ENCODE results near the gene RPEL1.
A peak's percentile ranks its signal among the peaks of the same experiment; 100 is the strongest.
"Not testable (repeated sequence)": the region's sequence is repeated elsewhere in the genome, so short reads cannot be mapped to it uniquely, and the experiment has no call there.

RPEL1 gene

DNA sequence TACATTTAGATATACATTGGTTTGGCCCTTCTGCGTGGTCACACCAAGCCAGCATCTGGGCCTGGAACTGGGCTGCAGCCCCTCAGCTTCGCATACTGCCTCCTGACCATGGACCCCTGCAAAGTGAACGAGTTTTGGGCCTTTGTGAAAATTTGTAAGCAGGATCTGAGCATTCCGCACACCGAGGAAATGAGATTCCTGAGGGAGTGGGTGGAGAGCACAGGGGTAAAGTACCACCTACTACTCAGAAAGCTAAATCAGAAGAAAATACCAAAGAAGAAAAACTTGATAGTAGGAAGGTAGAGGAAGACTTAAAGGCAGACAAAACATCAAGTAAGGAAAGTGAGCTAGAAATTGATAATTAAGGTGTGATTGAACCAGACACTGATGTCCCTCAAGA is 30.1 kb upstream of the RPEL1 start:
- no peak for DNase-seq (ENCODE audit: low read depth in 1 of 2, low spot score in 1 of 2)
- TF ChIP-seq JUND (IDR thresholded peaks at IDR 0.05; ENCODE audit: low read depth): no peak
- in situ Hi-C loops (cut with HindIII; ENCODE audit: low pct_unique_long_range_greater_than_20kb, low sequenced_read_pairs): no loop called here

DNA sequence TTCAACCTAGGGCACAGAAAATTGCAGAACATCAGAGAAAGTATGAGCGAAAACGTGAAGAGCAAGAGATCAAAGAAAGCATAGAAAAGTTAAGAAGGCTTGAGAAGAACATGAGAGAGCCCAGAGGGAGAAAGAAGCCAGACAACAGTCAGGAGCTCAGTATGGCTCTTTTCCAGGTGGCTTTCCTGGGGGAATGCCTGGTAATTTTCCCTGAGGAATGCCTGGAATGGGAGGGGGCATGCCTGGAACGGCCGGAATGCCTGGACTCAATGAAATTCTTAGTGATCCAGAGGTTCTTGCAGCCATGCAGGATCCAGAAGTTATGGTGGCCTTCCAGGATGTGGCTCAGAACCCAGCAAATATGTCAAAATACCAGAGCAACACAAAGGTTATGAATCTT is 29.3 kb upstream of the RPEL1 start:
- in situ Hi-C loops (cut with HindIII; ENCODE audit: low pct_unique_long_range_greater_than_20kb, low sequenced_read_pairs); DNase-seq (ENCODE audit: low read depth in 1 of 2, low spot score in 1 of 2): not testable (repeated sequence)

DNA sequence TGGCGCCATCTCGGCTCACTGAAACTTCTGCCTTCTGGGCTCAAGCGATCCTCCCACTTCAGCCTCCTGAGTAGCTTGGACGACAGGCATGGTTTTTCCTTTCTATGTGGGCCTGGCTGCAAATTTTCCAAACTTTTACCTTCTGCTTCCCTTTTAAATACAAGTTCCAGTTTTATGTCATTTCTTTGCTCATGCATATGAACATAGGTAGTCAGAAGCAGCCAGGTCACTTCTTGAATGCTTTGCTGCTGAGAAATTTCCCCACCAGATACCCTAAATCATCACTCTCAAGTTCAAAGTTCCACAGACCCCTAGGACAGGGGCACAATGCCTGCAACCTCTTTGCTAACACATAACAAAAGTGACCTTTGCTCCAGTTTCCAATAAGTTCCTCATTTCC is 21.6 kb upstream of the RPEL1 start:
- DNase-seq (ENCODE audit: low read depth in 1 of 2, low spot score in 1 of 2): no peak
- in situ Hi-C loops (cut with HindIII; ENCODE audit: low pct_unique_long_range_greater_than_20kb, low sequenced_read_pairs): no loop called here
- TF ChIP-seq JUND (IDR thresholded peaks at IDR 0.05; ENCODE audit: low read depth): no peak

DNA sequence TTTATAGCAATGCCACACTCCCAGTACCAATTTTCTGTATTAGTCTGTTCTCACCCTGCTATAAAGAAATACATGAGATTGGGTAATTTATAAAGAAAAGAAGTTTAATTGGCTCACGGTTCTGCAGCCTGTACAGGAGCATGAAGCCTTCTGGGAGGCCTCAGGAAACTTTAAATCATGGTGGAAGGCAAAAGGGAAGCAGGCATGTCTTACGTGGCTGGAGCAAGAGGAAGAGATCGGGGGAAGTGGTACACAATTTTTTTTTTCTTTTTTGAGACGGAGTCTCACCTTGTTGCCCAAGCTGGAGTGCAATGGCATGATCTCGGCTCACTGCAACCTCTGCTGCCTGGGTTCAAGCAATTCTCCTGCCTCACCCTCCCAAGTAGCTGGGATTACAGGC is 21.0 kb upstream of the RPEL1 start:
- in situ Hi-C loops (cut with HindIII; ENCODE audit: low pct_unique_long_range_greater_than_20kb, low sequenced_read_pairs); DNase-seq (ENCODE audit: low read depth in 1 of 2, low spot score in 1 of 2): not testable (repeated sequence)

DNA sequence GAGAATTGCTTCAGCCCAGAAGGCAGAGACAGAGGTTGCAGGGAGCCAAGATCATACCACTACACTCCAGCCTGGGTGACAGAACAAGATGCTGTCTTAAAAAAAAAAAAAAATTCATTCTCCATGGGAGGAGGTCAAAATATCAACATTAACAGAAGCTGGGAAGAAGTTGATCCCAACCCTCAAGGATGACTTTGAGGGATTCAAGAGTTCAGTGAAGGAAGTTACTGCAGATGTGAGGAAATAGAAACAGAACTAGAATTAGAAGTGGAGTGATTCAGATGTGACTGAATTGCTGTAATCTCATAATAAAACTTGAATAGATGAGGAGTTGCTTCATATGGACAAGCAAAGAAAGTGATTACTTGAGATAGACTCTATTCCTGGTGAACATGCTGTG is 19.7 kb upstream of the RPEL1 start:
- in situ Hi-C loops (cut with HindIII; ENCODE audit: low pct_unique_long_range_greater_than_20kb, low sequenced_read_pairs): no loop called here
- no peak for DNase-seq (ENCODE audit: low read depth in 1 of 2, low spot score in 1 of 2)
- TF ChIP-seq JUND (IDR thresholded peaks at IDR 0.05; ENCODE audit: low read depth): no peak

DNA sequence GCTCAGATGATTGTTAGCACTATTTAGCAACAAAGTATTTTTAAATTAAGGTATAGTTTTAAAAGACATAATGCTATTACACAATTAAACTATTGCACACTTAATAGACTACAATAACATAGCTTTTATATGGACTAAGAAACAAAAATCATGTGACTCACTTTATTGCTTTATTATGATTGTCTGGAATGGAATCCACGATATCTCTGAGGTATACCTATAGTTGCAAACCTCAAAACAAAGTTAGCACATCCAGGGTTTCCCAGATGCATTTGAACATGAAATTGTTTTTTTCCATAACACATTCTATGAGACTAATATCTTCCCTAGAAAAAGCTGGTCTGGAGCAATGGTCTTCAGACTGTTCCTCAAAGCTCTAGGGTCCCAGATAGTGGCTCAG is 18.3 kb upstream of the RPEL1 start:
- no peak for TF ChIP-seq JUND (IDR thresholded peaks at IDR 0.05; ENCODE audit: low read depth)
- no peak for DNase-seq (ENCODE audit: low read depth in 1 of 2, low spot score in 1 of 2)
- in situ Hi-C loops (cut with HindIII; ENCODE audit: low pct_unique_long_range_greater_than_20kb, low sequenced_read_pairs): no loop called here

DNA sequence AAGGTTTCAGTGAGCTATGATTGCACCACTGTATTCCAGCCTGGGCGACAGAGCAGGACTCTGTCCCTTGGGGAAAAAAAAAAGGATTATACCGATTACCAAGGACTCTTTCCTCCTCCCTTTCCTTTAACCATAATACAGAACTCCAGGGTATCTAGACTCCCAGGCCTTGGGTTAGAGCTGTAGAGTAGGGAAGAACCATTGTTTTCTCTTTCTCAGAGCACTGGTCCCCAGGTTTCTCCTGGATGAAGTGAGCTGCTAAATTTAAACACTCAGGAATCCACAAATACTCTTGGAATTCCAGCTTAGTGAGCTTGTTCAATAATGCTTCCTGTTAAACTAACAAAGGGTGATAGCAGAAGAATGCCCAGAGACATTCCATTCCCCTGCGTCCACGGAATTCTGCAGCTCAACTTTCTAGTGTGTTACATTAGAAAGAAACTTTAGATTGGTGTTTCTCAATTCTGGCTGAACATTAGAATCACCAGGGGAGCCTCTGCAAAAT is 14.6 kb upstream of the RPEL1 start:
- in situ Hi-C loops (cut with HindIII; ENCODE audit: low pct_unique_long_range_greater_than_20kb, low sequenced_read_pairs): no loop called here
- DNase-seq (ENCODE audit: low read depth in 1 of 2, low spot score in 1 of 2): peak in 1 of 2 experiments; percentile 79
- no peak for TF ChIP-seq JUND (IDR thresholded peaks at IDR 0.05; ENCODE audit: low read depth)

DNA sequence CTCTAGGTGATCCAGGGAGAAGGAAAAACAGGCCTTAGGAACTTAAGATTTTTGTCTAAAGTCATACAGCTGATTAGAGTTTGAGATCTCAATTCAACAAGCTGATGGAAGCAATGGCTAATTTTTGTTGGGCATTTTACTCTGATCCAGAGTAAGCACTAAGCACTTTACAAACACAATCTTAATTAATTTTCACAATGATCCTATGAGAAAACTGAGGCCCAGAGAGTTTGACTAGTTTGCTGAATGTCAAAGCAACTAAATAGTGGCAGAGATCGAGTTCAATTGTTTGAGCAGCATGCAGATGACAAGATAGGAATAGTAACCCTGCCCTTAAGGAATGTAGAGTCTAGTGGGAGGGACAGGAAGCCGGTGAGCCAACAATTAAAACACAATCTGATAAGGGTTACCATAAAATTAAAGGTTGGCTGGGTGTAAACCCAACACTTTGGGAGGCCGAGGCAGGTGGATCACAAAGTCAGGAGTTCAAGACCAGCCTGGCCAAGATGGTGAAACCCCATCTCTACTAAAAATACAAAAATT is 13.5 kb upstream of the RPEL1 start:
- DNase-seq (ENCODE audit: low read depth in 1 of 2, low spot score in 1 of 2): peak in 1 of 2 experiments; percentile 90
- in situ Hi-C loops (cut with HindIII; ENCODE audit: low pct_unique_long_range_greater_than_20kb, low sequenced_read_pairs): no loop called here
- TF ChIP-seq JUND (IDR thresholded peaks at IDR 0.05; ENCODE audit: low read depth): peak; percentile 82

DNA sequence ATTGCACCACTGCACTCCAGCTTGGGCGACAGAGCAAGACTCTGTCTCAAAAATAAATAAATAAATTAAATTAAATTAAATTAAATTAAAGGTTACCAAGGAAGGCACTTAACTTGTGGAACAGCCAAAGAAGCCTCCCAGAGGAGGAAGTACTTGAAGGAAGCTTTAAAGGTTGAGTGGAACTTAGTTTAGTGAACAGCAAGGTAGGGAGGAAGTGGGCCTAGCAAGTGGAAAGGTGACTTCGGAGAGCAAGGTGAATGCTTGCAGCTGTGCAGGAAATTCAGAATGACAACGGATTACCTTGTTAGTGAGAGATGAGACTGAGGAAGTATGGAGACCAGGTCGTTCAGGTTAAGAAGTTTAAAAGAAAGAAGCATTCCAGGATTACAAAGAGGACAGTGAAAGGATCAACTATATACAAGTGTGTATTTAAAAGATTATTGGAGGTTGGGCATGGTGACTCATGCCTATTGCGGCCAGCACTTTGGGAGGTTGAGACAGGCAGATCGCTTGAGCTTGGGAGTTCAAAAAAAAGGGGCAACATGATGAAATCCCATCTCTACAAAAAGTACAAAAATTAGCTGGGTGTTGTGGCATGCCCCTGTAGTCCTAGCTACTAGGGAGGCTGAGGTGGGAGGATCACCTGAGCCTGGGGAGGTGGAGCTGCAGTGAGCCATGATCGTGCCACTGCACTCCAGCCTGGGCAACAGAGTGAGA is 12.8 kb upstream of the RPEL1 start:
- no peak for DNase-seq (ENCODE audit: low read depth in 1 of 2, low spot score in 1 of 2)
- in situ Hi-C loops (cut with HindIII; ENCODE audit: low pct_unique_long_range_greater_than_20kb, low sequenced_read_pairs): no loop called here
- no peak for TF ChIP-seq JUND (IDR thresholded peaks at IDR 0.05; ENCODE audit: low read depth)

DNA sequence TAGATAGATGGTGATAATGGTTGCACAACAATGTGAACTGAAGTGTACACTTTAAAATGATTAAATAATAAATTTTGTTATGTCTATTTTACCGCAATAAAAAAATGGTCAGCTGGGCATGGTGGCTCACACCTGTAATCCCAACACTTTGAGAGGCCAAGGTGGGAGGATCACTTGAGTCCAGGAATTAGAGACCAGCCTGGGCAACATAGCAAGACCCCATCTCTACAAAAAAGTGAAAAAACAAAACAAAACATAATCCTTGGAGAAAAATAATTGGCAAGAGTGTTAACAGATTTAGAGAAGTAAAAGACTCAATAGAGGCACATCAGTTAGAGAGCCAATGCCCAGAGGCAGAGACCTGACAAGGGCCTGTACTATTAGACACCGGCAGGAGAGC is 9.9 kb upstream of the RPEL1 start:
- DNase-seq (ENCODE audit: low read depth in 1 of 2, low spot score in 1 of 2): no peak
- in situ Hi-C loops (cut with HindIII; ENCODE audit: low pct_unique_long_range_greater_than_20kb, low sequenced_read_pairs): no loop called here
- TF ChIP-seq JUND (IDR thresholded peaks at IDR 0.05; ENCODE audit: low read depth): no peak

DNA sequence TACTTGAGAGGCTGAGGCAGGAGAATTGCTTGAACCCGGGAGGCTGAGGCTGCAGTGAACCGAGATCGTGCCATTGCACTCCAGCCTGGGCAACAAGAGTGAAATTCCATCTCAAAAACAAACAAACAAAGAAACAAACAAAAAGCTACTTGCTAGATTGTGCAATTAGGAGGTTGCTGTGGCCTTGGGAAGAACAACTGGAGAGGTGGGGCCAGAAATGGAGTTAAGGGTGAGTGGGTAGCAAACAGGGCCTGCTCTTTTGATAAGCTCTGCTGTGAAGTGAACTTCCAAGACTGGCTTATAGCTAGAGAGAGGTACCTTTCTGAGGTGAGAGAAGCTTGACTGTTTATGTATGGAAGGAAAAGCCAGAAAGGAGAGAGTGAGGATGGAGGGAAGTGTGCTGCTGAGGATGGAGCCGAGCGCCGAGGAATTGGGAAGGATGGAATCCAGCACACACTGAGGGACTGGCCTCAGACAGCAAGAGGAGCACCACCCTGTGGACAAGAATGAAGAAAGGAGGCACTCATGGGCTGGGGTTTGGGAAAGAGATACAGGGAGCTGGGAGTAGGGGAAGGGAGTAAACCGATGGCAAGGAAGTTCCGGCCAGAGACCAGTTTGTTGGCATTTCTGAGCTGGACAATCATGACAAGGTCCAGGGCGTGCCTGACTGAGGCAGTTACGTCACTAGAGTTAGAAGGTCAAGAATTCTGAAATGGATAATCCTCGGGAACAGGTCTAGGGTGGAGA is 7.0 kb upstream of the RPEL1 start:
- DNase-seq (ENCODE audit: low read depth in 1 of 2, low spot score in 1 of 2): peak in 1 of 2 experiments; percentile 83
- in situ Hi-C loops (cut with HindIII; ENCODE audit: low pct_unique_long_range_greater_than_20kb, low sequenced_read_pairs): no loop called here
- no peak for TF ChIP-seq JUND (IDR thresholded peaks at IDR 0.05; ENCODE audit: low read depth)

DNA sequence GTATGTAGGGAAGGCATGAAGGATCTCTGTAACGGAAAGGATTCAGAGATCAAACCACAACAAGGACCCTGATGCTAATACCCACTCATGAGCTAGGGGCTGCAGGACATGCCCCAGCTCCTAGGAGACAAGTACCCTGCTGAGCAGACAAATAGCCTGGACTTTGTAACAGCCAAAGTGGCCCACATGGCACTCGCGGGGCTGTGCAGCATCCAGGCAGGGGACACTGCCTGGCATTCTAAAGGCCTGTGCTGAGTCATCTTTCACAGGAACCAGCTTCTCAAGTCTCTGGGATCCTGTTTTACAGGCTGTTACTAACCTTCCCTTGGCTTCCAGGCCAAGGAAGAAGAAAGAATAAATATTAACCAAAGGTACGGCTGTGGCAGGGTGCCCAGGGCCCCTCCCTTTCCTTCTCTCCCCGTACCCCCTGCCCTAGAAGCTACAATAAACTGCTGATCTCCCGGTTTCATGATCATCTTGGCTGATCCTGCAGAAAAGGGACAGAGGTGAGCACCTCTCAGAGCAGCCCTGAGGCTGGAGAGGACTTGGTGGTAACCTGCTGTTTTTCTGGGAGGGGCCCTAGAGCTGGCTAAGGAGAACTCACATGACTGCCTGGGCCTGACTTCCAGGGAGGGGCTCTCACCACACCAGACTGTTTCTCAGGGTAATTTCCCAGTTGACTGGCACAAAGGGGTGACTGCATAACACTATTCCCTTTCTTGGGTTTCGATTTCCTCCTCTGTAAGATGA is 4.2 kb upstream of the RPEL1 start:
- peak; percentile 53; the same call in 1 of the 2 replicates for TF ChIP-seq JUND (IDR thresholded peaks at IDR 0.05; ENCODE audit: low read depth)
- in situ Hi-C loops (cut with HindIII; ENCODE audit: low pct_unique_long_range_greater_than_20kb, low sequenced_read_pairs): no loop called here
- peak; percentile 26 to 92 for DNase-seq (ENCODE audit: low read depth in 1 of 2, low spot score in 1 of 2)

All from T47D (cell line).